HG03565 (cell line): ENCODE results near the gene PPM1H.
"Not testable (repeated sequence)": the region's sequence is repeated elsewhere in the genome, so short reads cannot be mapped to it uniquely, and the experiment has no call there.

Source experiments
- ATAC-seq: cut with Tn5 transposase; IDR thresholded peaks from one replicate; pipeline ENCODE4 v1.9.1; 2021; ENCODE audit warnings: mild to moderate bottlenecking, moderate library complexity; ENCODE audit not compliant: unreplicated experiment

The PPM1H gene

DNA sequence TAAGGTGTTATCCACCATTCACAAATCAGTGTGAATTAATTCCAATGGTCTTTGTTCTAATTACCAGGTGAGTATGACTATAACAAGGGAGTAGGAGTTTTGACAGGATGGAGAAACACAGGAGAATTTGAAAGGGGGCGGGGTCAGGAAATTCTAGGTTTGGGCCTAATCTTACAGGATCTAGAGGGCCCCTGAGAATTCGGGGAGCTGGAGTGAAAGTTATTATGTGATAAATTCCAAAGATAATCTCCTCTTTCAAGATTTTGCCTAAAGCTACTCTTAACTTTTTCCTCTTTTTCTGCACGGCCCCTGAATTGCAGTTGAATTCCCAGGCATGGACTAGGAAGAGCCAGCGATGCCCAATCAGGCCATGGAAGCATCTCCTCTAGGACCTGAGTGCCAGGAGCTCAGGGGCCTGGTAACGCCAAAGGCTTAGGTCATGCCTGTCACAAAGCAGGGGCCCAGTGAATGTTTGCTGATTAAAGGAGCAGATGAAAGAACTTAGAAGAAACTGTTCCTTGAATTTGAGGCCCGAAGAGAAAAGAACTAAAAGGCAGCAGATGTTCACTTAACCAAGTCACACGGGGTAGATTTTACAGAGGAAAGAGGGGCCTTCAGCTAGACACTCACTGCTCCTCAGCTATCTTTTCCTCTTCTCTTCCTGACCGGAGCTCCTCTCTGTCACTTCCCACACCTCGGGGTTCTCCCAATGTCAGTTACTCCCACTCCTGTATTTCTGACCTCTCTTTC, 195.5 kb downstream of the PPM1H start:
- no peak for ATAC-seq

DNA sequence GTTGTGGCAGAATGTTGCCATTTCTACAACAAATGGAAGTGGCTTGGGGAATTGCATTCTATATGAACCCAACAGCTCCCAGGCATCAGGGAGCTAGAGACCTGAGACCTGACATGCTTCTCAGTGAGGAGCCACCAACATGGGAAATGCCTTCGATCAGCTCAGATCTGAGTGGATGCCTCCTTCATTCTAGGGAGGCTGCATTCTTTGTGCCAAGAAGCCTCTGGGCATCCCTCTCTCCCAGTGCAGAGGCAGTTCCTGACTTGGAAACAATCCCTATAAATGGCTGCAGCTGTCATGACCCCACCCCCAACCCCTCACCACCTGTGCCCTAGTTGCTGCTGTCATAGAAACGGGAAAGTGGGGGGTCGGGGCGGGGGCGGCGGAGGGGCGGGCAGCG, 196.3 kb downstream of the PPM1H start:
- ATAC-seq, result no peak

GRCh38 chr12:62738105-62738504, 196.8 kb downstream of the PPM1H start:
- ATAC-seq, result no peak

- ATAC-seq, result no peak
These were observed 197.3 kb downstream of the PPM1H start for GRCh38 chr12:62737615-62738014.

DNA sequence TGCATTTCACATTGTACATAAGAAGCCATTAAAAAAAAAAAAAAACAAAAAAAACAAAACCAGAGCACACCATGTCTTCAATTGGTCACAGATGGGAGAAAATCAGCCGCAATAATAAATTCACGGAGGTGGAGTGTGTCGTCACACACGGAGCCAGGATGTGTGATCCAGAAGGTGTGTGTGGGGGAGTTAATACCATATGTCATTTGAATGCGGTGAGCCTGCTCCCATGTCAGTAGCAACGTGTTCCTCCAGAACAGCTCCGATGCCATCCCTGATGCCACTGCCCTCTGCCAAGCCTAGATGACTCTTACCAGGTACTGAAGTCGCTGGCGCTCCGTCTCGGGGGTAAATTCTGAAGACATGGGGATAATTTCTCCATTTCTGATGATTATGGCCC, 197.8 kb downstream of the PPM1H start:
- no peak for ATAC-seq

DNA sequence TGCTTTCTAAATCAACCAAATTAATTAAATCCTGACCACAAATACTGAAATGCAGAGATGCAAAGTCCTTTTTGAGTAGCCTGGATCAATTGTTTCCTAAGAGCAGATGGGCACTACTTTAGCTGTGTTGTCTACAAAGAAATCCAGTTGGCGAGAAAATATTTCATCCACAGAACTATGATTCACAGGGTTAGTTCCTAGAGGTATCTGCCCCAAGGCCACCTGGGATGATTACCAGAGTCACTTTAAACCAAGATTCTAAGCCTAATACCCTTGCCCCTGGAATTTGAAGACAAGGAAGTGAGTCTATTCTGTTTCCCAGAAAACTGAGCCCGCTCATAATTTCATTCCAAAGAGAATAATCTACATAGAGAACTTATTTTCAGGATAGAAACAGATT, 198.4 kb downstream of the PPM1H start:
- ATAC-seq, result no peak

DNA sequence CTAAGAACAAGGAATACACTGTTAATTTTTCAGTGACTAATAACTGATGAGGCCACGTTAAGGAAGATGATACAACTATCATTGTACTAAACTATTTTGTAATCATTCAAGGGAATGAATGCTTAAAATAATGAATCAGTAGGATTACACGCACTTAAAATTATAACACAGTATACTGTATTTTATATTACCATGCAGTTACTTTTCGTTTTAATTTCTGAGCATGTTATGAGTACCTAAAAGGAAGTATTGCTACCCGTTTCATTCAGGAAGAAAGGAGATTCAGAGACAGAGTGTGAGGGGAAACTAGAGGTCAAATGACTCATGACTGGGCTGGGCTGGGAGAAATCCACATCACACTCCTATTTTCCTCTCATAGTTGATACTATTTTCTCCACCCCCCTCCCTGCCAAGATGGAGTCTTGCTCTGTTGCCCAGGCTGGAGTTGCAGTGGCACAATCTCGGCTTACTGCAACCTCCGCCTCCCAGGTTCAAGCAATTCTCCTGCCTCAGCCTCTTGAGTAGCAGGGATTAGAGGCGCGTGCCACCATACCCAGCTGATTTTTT, 202.0 kb downstream of the PPM1H start:
- ATAC-seq, result no peak

GRCh38 chr12:62731055-62731820, 203.7 kb downstream of the PPM1H start:
- ATAC-seq, result no peak

GRCh38 chr12:62730649-62731048, 204.3 kb downstream of the PPM1H start:
- no peak for ATAC-seq

GRCh38 chr12:62729579-62730544, 205.1 kb downstream of the PPM1H start:
- not testable (repeated sequence) for ATAC-seq

- ATAC-seq, result no peak
These were observed 206.2 kb downstream of the PPM1H start for GRCh38 chr12:62728741-62729140.

GRCh38 chr12:62726471-62726980, 208.4 kb downstream of the PPM1H start:
- no peak for ATAC-seq

- ATAC-seq, result no peak
These were observed 209.2 kb downstream of the PPM1H start for GRCh38 chr12:62725781-62726180.

DNA sequence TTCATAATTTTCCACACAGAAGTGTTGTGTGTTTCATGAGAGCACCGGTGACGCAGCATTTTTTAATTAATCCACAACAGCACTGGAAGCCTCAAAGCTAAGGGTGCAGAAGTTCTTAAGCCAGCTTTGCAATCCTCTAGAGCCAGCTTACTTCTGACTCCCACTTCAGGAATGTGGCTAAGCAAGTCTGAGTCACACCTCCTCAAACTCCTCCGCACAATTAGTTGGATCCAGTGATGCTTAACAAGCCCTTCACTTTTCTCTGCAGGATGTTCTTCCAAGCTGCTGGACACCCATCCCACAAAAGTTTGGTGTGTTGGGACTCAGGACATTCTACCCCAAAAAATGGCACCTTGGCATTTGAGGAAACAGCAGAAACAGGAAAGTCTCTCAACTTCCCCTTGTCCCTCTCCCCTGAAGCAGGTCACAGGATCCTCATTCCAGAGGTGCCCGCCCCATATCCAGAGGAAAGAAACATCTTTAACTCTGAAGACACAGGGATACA, 210.0 kb downstream of the PPM1H start:
- no peak for ATAC-seq

DNA sequence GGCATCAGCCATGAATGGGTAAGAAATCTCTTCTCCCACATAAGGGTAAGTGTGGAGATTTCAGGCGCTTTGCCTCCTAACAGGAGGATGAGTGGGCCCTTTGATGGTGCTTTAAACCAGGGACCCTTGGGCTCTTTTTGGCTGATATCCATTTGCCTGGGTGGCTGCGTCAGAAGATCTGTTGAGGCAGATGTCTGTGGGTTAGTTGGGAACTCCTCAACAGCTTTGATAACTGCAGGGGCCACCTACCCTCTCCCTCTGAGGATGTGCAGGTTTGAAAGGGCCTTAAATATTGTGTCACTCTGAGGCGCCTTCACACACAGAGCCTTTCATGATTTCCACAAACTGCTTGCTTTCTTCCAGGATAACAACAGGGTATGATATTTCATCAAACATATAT, 210.7 kb downstream of the PPM1H start:
- ATAC-seq, result no peak

- no peak for ATAC-seq
These were observed 211.8 kb downstream of the PPM1H start for GRCh38 chr12:62722971-62723680.

- no peak for ATAC-seq
These were observed 214.2 kb downstream of the PPM1H start for GRCh38 chr12:62720661-62721330.

DNA sequence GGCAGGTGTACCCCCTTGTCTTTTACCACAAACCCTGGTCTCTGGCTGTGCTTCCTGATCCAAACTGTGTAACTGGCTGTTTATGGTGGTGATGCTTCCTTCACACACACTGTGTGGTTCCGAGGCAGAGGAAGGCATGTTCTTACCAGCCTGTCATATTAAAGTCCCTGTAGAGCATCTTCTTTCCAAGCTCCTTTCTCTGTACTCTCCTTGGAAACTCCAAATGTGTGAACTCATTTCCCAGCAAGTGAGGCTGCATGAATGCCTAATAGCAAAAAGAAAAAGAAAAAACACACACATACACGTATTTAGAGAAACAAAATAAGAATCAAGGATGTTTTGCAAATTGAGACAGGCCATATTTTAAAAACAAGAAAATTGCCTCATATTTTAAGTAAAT, 214.9 kb downstream of the PPM1H start:
- no peak for ATAC-seq

- ATAC-seq, result no peak
These were observed 216.1 kb downstream of the PPM1H start for GRCh38 chr12:62718762-62719426.
